Ecto neural progenitor cell (in vitro differentiated cells): ENCODE results near the gene TSPAN14.

Source experiments
- DNase-seq: peaks from one replicate; pipeline ENCODE4 v3.0.0-alpha.2; 2018; ENCODE audit warnings: low spot score

TSPAN14 gene

GRCh38 chr10:80488539-80489066, 34.5 kb downstream of the TSPAN14 start:
- no peak for DNase-seq

GRCh38 chr10:80489371-80490112, 35.4 kb downstream of the TSPAN14 start:
- no peak for DNase-seq

DNA sequence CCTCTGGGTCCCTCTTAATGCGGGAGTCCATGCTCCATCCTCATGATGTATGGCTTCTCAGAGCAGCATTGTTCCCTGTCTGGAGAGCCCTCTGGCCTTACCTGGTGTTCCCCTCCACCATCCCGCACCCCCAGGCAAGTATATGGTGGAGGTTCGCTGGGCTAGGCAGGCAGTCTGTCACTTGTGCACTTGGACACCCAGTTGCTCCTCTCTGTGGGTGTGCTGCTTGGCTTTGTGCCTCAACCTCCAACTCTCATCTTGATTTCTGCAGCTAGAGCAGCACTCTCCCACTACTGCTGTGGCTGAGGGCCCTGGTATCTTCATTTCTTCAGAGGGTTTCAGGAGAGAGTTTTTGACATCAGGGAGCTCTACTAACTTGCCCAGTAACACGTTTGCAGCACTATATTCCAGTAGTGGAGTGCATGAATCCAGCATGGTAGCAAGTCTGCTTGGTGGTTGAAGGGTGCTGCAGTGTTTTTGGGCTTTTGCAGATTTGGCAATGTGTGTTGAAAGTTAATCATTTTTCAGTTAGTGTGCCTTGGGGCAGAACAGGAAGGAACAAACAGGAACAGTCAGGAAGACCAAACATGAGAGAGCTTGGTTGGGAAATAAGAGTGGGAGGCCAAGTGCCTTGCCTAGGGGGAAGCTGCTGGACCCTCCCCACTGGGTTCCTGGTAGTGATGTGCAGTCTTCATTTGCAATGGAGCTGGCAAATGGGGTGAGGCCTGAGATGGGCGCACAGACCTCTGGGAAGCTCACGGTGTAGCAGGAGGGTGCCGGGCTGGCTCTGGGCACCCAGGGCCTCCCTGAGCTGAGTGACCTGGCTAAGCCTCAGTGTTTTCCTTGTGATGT, 37.4 kb downstream of the TSPAN14 start:
- no peak for DNase-seq

DNA sequence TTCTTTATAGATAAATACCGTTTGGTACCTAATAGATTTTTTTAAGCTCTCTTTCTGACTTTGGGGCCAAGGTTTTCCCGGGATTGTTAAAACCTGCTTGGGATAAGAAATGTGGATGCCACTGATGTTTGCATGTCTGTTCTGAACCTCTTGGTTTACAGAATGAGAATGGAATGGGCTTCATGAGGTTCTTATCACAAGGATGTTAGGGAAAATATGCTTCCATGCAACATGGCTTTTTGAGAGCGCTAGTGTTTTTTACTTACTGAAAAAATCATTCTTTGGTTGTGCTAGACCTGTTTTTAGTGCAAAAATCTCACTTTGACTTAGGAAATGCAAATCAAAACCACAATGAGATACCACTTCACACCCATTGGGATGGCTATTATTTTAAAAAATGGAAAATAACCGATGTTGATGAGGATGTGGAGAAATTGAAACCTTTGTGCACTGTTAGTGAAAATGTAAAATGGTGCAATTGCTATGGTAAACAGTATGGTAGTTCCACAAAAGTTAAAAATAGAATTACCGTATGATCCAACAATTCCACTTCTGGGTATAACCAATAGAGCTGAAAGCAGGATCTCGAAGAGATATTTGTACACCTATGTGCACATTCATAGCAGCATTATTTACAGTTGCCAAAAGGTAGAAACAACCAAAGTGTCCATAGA, 38.9 kb downstream of the TSPAN14 start:
- no peak for DNase-seq

- no peak for DNase-seq
Observed at GRCh38 chr10:80493522-80494051, 39.5 kb downstream of the TSPAN14 start.

- DNase-seq: no peak
Observed at GRCh38 chr10:80496555-80497172, 42.6 kb downstream of the TSPAN14 start.

GRCh38 chr10:80497187-80498077, 43.3 kb downstream of the TSPAN14 start:
- no peak for DNase-seq

- no peak for DNase-seq
Observed at GRCh38 chr10:80498078-80498832, 44.1 kb downstream of the TSPAN14 start.

DNA sequence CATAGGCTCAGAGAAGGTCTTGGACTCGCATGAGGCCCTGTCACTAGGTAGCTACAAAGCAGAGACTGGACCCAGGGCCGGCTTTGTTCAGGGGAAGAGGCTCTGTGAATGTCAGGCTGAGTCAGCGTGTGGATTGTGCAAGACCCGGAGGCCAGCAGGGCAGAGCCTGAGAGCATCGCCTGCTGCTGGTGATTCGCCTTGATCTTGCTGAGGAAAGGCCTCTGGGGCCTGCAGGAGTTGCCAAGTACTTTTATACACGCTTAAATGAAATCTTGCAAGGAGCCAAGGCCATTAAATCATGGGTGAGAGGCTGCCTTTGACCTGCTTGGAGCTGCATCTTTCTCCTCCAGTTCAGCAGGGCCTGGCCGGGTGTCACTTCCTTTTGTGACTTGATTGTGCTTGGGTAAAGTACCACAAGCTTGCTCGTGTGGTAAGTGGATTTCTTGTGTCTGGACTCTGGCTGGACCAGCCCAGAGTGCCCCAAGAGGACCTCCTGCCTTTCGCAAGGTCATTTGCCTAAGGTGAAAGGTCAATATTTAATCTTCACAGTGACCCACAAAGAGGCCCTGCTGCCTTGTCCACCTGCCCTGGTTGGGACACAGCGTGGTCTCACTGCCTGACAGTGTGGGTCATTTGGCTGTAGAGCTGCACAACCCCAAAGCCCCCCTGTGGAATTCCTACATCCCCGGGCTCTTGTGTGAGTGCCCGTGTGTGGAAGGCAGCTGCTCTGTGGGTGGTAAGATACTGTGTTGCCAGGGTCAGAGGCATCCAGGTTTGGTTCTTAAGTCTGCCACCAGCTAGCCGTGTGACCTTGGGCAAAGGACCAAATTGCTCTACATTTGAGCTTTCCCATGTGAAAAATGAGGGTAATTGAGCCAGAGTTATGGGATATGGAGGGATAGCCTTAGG, 45.0 kb downstream of the TSPAN14 start:
- DNase-seq: no peak

- DNase-seq: no peak
Observed at GRCh38 chr10:80500572-80501380, 46.7 kb downstream of the TSPAN14 start.

DNA sequence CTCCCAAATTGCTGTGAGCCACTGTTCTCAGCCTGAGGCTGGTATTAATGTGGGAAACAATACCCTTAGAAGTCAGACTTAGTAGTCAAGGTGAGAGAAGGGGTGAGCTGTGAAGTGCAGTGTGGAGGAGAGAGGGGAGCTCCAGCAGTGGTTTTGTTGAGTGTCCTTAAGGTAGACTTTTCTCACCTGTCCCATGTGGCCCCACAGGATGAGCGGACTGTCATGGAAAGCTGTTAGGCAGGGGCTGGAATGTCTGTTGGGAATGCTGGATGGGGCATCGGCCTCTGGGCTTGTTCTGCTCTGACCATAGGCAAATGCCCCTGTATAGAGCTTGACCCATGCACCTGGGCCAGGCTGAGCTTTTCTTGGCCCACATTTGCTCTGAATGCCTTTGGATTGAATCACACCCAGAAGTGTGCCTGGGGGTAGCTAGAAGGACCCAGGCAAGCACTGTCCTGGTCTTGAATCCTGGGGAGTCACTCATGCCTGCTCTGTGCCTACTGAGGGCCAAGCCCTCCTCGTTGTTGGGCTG, 47.3 kb downstream of the TSPAN14 start:
- DNase-seq: no peak

DNA sequence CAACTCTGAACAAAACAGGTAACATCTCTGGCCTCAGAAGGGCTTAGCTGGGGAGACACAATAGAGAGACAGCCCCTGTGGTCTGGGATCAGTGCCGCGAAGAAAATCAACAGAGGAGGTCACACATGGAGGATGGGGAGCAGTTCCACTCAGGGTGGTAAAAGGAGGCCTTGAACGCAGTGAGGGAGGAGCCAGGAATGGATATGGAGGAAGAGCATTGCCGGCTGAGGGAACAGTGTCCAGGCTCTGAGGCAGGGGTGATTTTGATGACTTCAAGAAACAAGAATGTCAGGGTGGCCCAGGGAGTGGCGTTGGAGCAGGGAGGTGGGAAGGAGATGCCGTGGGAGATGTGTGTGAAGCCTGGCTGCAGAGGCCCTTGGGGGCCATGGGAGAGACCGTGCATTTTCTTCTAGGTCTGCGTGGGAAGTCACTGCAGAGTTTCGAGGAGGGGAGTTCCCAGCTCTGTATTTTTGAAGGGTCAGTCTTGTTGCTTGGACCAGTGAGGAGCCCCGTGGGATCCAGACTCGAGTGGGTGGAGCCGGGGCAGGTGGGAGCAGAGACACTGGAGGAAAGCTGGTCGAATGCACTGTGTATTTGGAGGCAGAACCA, 47.9 kb downstream of the TSPAN14 start:
- no peak for DNase-seq

GRCh38 chr10:80502621-80503583, 48.8 kb downstream of the TSPAN14 start:
- DNase-seq: no peak

- no peak for DNase-seq
Observed at GRCh38 chr10:80503584-80504157, 49.6 kb downstream of the TSPAN14 start.

DNA sequence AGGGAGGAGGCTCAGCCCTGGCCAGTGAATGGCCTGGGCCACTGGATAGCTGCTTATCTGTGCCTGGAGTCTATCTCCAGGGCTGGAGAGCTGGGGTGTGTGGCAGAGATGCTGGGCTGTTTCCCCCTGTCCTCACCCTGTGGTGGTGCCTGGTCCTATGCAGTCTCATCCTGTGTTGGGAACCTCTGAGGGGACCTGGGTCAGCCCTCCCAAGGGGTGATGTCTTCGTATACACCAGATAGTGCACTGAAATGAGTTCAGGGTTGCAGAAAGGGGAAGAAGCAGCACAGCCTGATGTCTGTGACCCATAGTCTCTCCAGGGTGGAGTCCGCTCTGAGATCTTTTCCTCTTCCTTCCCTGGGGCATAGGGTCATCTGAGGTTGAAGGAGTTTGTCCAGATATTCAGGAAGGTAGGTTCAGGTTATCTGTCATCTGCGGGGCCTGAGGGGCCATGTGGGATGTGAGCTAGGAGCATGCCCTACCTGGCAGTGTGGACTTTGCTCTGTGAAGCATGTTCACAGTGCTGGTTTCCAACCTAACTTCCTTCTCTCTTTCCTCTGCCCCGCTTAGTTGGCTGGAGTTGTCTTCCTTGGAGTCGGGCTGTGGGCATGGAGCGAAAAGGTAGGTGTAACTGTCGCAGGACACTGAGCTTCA, 50.2 kb downstream of the TSPAN14 start:
- DNase-seq: peak; percentile 74
